Tibial nerve (tissue), 4 donors: ENCODE data around the gene PRMT2. TPM values are rescaled to one million over a fixed set of nuclear protein-coding genes. Genes with fewer than 3 reads are reported as not detected.

Experiments used
- DNase-seq, 2 donors: peaks; one replicate each; pipeline ENCODE4 v3.0.0-alpha.2; 2019; ENCODE audit warnings: low spot score in 2 of 2
- H3K27ac ChIP-seq, 4 donors: fragments of 200-600 bp; sonication (generic) in 3 of 4; one replicate each; pipeline ENCODE4 v1.5.1; 2017 to 2019; ENCODE audit warnings: mild to moderate bottlenecking in 1 of 4
- H3K27me3 ChIP-seq, 2 donors: fragments of 200-600 bp; sonication (generic) in 1 of 2; one replicate each; pipeline versions ENCODE4 v1.5.1 to v1.6.0; 2017 to 2019
- H3K36me3 ChIP-seq, 3 donors: fragments of 200-600 bp; sonication (generic); one replicate each; pipeline ENCODE4 v1.5.1; 2018 to 2019
- H3K4me1 ChIP-seq, 4 donors: fragments of 200-600 bp; sonication (generic) in 3 of 4; one replicate each; pipeline ENCODE4 v1.5.1; 2017 to 2019
- H3K4me3 ChIP-seq, 4 donors: fragments of 200-600 bp; sonication (generic) in 3 of 4; one replicate each; pipeline ENCODE4 v1.5.1; 2017 to 2019; ENCODE audit warnings: mild to moderate bottlenecking in 1 of 4, moderate library complexity in 1 of 4
- H3K9me3 ChIP-seq, 4 donors: fragments of 200-600 bp; sonication (generic) in 3 of 4; one replicate each; pipeline ENCODE4 v1.5.1; 2017 to 2019
- CTCF ChIP-seq, 5 experiments: fragments of 200-600 bp in 3 of 5; fragments of 450-650 bp in 2 of 5; sonication (generic) in 3 of 5; IDR thresholded peaks; one replicate each; pipeline ENCODE4 v1.5.1; 2016 to 2019; ENCODE audit warnings: antibody characterized with exemption in 5 of 5, mild to moderate bottlenecking in 3 of 5, moderate library complexity in 2 of 5
- EP300 ChIP-seq, 2 donors: sonication (generic); formaldehyde crosslinking; IDR thresholded peaks; one replicate each; pipeline ENCODE4 v1.6.1; 2017; ENCODE audit warnings: antibody characterized with exemption in 2 of 2, mild to moderate bottlenecking in 1 of 2
- POLR2A ChIP-seq, 2 donors: fragments of 450-650 bp; IDR thresholded peaks; one replicate each; pipeline ENCODE4 v1.6.1; 2017; ENCODE audit warnings: antibody characterized with exemption in 2 of 2, mild to moderate bottlenecking in 2 of 2, moderate library complexity in 2 of 2
- WGBS, 2 donors: methylation state at CpG; one replicate each; pipeline ENCODE4 v1.1.5; 2018; 5-methylcytosine and 5-hydroxymethylcytosine counted together
- total RNA-seq, 4 donors: library from RNA; depleted of rRNA; stranded (reverse); fragments of >200 nt; gene quantifications; one replicate each; pipeline ENCODE4 v1.1.0, GENCODE V29; 2016

The PRMT2 gene
- total RNA-seq, 4 donors from 2014 or later = 104 to 132 (median 115) TPM

GRCh38 chr21:46643379-46644177, 8.1 kb downstream of the PRMT2 start:
- DNase-seq = no peak
- 81% methylated on average over 12 of the region's 12 CpGs for WGBS, 2 donors
- no peak for TF ChIP-seq EP300 (IDR thresholded peaks at IDR 0.05)
- Histone ChIP-seq H3K4me1 (peaks cover 0 to 45% (median 4%) of the 10 kb centered on the region in 4 donors), H3K27me3 (no peaks in the 10 kb centered on the region), H3K9me3 (no peaks in the 10 kb centered on the region), H3K36me3 (peaks cover 0 to 74% (median 8%) of the 10 kb centered on the region in 3 donors), H3K4me3 (no peak overlapping the region), H3K27ac (no peak overlapping the region)

- 98 to 100% methylated on average over 5 of the region's 5 CpGs for WGBS, 2 donors
- H3K27me3 ChIP-seq = no peaks in the 10 kb centered on the region
- TF ChIP-seq EP300 (IDR thresholded peaks at IDR 0.05) = no peak
- no peak for TF ChIP-seq POLR2A (IDR thresholded peaks at IDR 0.05)
- no peak for TF ChIP-seq CTCF (IDR thresholded peaks at IDR 0.05)
- H3K9me3 ChIP-seq = no peaks in the 10 kb centered on the region
- H3K27ac ChIP-seq = no peak overlapping the region
- no peak overlapping the region for H3K4me3 ChIP-seq
- H3K36me3 ChIP-seq = peaks cover 0 to 97% (median 18%) of the 10 kb centered on the region in 3 donors
- DNase-seq = no peak
- peaks cover 0 to 47% (median 0%) of the 10 kb centered on the region in 4 donors for H3K4me1 ChIP-seq
These were observed 10.4 kb downstream of the PRMT2 start for GRCh38 chr21:46645840-46646239.

GRCh38 chr21:46646541-46647154, 11.2 kb downstream of the PRMT2 start:
- Histone ChIP-seq H3K27me3 (no peaks in the 10 kb centered on the region), H3K36me3 (peaks cover 0 to 99% (median 18%) of the 10 kb centered on the region in 3 donors), H3K9me3 (no peaks in the 10 kb centered on the region), H3K4me3 (no peak overlapping the region), H3K27ac (no peak overlapping the region), H3K4me1 (peaks cover 0 to 44% (median 0%) of the 10 kb centered on the region in 4 donors)
- WGBS, 2 donors = 89 to 90% methylated on average over 9 of the region's 9 CpGs
- DNase-seq = no peak
- no peak for TF ChIP-seq EP300 (IDR thresholded peaks at IDR 0.05)
- no peak for TF ChIP-seq CTCF (IDR thresholded peaks at IDR 0.05)
- TF ChIP-seq POLR2A (IDR thresholded peaks at IDR 0.05) = no peak

GRCh38 chr21:46648539-46648938, 13.1 kb downstream of the PRMT2 start:
- Histone ChIP-seq H3K4me1 (peaks cover 0 to 37% (median 0%) of the 10 kb centered on the region in 4 donors), H3K9me3 (no peaks in the 10 kb centered on the region), H3K4me3 (no peak overlapping the region), H3K27ac (peak overlapping the region in 1 of 4 donors; percentile 2), H3K36me3 (peaks cover 4 to 99% (median 21%) of the 10 kb centered on the region in 3 donors), H3K27me3 (no peaks in the 10 kb centered on the region)
- TF ChIP-seq CTCF (IDR thresholded peaks at IDR 0.05) (no peak), POLR2A (IDR thresholded peaks at IDR 0.05) (no peak), EP300 (IDR thresholded peaks at IDR 0.05) (no peak)
- 91 to 92% methylated on average over 27 of the region's 27 CpGs for WGBS, 2 donors
- no peak for DNase-seq

GRCh38 chr21:46649356-46649755, 13.9 kb downstream of the PRMT2 start:
- TF ChIP-seq EP300 (IDR thresholded peaks at IDR 0.05) (no peak), CTCF (IDR thresholded peaks at IDR 0.05) (no peak), POLR2A (IDR thresholded peaks at IDR 0.05) (no peak)
- Histone ChIP-seq H3K4me1 (peaks cover 0 to 36% (median 0%) of the 10 kb centered on the region in 4 donors), H3K27ac (peak overlapping the region in 1 of 4 donors; percentile 2), H3K27me3 (no peaks in the 10 kb centered on the region), H3K9me3 (no peaks in the 10 kb centered on the region), H3K36me3 (peaks cover 4 to 99% (median 29%) of the 10 kb centered on the region in 3 donors), H3K4me3 (no peak overlapping the region)
- 90 to 91% methylated on average over 19 of the region's 19 CpGs for WGBS, 2 donors
- no peak for DNase-seq
